C4-2B (cell line): Measurements from ENCODE around the gene ANKRD27.
A peak's percentile ranks its signal among the peaks of the same experiment; 100 is the strongest.

ENCODE experiments used
- H3K27ac ChIP-seq: fragments of 450-650 bp; 2 replicates; pipeline ENCODE4 v1.5.1; 2017
- ZFX ChIP-seq: fragments of 450-650 bp; IDR thresholded peaks from 2 replicates; pipeline ENCODE4 v1.6.1; 2017
- TF ChIP-seq, protein P1 (sequence below): fragments of 450-650 bp; conservative IDR thresholded peaks from 2 replicates; pipeline ENCODE4 v1.5.1; 2017; ENCODE audit warnings: mild to moderate bottlenecking

Gene ANKRD27

DNA sequence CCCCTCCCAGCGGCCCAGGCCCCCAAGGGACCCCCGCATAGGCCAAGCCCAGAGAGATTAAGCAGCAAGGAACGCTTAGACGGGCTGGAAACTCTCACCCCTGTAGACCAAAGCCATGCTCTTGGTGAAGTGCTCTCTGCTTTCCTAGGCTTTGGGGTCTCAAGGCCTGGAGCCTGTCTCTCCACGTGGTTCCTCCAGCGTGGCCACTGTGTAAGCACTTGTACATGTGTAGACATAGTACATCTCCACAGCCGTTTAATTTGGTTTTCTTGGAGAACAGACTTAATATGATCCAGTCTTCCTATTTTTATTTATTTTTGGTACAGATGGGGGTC, 17.7 kb upstream of the ANKRD27 start:
- peak overlapping the region; percentile 98 for H3K27ac ChIP-seq
- TF ChIP-seq, protein P1, sequence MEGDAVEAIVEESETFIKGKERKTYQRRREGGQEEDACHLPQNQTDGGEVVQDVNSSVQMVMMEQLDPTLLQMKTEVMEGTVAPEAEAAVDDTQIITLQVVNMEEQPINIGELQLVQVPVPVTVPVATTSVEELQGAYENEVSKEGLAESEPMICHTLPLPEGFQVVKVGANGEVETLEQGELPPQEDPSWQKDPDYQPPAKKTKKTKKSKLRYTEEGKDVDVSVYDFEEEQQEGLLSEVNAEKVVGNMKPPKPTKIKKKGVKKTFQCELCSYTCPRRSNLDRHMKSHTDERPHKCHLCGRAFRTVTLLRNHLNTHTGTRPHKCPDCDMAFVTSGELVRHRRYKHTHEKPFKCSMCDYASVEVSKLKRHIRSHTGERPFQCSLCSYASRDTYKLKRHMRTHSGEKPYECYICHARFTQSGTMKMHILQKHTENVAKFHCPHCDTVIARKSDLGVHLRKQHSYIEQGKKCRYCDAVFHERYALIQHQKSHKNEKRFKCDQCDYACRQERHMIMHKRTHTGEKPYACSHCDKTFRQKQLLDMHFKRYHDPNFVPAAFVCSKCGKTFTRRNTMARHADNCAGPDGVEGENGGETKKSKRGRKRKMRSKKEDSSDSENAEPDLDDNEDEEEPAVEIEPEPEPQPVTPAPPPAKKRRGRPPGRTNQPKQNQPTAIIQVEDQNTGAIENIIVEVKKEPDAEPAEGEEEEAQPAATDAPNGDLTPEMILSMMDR, result no peak
- TF ChIP-seq ZFX, result no peak

DNA sequence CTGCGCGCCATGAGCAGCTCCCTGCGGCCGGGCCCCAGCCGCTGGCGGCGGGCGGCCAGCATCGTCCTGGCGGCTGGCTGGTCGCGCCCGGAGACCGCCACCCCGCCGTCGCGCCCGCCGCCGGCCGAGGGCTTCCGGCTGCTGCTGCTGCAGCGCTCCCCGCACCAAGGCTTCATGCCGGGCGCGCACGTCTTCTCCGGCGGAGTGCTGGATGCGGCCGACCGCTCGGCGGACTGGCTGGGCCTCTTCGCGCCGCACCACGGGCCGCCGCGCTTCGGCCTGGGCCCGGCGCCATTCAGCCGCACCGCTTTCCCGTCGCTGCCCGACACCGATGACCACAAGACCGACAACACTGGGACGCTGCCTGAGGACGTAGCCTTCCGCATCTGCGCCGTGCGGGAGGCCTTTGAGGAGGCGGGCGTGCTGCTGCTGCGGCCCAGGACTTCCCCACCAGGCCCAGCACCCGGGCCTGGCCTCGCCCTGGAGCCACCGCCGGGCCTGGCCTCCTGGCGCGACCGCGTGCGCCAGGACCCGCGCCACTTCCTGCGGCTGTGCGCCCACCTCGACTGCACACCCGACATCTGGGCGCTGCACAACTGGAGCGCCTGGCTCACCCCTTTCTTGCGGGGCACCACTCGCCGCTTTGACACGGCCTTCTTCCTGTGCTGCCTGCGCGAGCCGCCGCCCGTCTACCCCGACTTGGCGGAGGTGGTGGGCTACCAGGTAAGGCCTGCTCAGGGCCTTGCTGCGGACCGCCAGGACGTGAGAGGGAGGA, 17.2 kb upstream of the ANKRD27 start:
- peak overlapping the region; percentile 98 for H3K27ac ChIP-seq
- TF ChIP-seq ZFX, result peak; percentile 100
- TF ChIP-seq, protein P1, result no peak

DNA sequence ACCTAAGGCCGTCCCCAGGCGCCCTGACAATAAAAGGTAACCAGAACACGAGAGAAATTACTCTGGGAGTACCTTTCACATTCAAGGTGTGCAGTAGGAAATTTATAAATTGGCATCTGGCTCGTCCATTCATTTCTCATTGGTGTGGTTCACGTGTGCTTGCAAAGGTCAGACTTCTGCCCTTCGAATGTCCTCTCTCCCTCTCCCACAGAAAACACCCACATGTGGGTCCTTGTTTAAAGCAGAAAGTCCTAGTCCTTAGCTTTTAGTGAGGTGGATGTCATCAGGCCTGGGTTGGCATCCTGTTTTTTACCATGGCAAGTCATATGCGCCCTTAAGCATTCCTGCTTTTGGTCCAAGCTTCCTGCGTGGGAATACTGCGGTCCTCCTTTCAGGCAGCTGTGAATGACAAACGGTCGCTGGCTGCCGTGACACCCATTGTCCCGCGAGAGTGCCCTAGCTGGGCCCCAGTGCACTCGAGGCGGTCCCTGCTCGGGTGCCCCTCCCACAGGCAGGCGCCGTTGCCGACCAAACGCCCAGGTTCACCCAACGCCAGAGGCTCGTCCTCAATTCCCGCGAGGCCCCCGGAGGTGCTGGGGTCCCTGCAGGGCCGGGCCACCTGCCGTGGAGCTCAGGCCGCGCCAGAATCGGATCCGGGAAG, 16.4 kb upstream of the ANKRD27 start, which contains the start of gene NUDT19:
TSS of gene NUDT19 (plus strand) at position 531 of the 661 bp plus-strand sequence. CDS start 140 bp downstream, outside the sequence.
- TF ChIP-seq, protein P1, result no peak
- no peak for TF ChIP-seq ZFX
- peak within 1 kb of the TSS; percentile 98 for H3K27ac ChIP-seq

DNA sequence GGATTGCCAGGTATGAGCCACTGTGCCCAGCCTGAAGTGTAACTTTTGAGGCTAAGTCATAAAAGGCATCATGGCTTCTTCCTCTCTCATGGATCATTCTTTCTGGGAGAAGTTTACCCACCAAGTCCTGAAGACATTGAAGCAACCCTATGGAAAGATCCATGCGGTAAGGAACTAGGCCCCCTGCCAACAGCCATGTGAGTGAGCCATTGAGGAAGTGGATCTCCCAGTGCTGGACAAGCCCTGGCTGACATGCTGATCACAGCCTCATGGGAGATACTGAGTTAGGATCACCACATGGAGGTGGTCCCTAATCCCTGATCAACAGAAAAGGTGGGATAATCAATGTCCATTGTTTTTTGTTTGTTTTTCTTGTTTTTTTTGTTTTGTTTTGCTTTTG, 13.3 kb upstream of the ANKRD27 start:
- TF ChIP-seq ZFX, result no peak
- TF ChIP-seq, protein P1, result no peak
- H3K27ac ChIP-seq, result no peak overlapping the region; the same call in 1 of the 2 replicates

DNA sequence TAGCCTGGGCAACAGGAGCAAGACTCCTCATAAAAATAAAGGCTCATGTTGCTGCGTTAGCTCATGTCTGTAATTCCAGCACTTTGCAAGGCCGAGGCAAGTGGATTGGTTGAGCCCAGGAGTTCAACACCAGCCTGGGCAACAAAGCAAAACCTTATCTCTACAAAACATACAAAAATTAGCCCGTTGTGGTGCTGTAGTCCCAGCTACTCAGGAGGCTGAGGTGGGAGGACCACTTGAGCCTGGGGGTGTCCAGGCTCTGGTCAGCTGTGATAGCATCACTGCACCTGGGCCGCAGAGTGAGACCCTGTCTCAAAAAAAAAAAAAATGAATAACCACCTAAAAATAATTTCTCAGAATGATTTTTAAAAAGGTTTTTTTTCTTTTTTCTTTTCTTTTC, 12.7 kb upstream of the ANKRD27 start:
- H3K27ac ChIP-seq, result no peak overlapping the region
- TF ChIP-seq ZFX, result no peak
- TF ChIP-seq, protein P1, result no peak

DNA sequence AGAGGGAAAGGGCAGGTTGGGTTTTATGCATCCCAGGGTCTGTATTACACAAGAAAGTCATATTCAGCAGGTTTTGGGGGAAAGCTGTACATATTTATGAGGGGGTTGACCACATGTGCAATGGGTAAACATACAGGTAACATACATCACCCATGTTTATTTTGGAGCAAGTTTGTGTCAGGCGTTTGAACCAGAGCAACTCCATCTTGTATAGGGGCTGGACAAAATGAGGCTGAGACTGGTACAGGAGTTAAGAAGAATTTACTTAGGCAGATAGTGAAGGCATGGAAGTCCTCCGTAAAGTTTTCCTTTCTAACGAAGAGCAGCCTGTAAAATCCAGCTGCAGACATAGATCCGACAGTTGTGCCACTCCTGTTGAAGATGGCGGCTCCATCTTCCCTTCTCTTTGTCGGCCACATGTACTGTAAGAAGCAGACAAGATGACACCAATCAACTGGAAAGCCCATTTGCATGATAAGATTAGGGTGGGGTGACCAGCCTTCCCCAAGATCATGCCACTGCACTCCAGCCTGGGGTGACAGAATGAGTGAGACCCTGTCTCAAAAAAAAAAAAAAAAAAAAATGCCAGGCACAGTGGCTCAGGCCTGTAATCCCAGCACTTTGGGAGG, 12.0 kb upstream of the ANKRD27 start:
- no peak for TF ChIP-seq ZFX
- TF ChIP-seq, protein P1, result no peak
- H3K27ac ChIP-seq, result no peak overlapping the region

DNA sequence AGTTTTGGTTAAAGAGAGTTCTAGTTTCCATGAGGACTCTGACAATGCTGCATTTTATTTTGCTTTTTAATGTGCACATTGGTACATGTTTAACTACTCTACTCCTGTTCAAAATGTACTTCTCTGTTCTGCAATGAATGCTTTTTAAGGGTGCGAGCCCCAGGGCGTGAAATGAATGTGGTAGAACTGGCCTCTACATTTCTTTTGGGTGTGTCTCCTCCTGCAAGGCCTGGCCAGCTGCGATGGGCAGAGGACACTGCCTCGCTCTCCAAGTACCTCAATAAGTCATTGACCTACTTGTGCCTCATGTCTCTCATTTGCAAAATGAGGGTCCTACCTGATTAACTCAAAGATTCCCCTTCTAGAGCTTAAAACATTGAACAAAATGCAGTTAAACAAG, 7.3 kb upstream of the ANKRD27 start:
- H3K27ac ChIP-seq, result no peak overlapping the region
- TF ChIP-seq ZFX, result no peak
- TF ChIP-seq, protein P1, result no peak
